Choroid plexus epithelial cell (primary cell): Measurements from ENCODE around the gene EFNB2.

Source experiments
- DNase-seq: peaks from one replicate; pipeline ENCODE4 v3.0.0-alpha.2; 2010; ENCODE audit warnings: low read depth
- H3K4me3 ChIP-seq: 2 replicates; pipeline ENCODE4 v1.5.1; 2011; ENCODE audit warnings: low read depth, mild to moderate bottlenecking, control low read depth, low read length, moderate library complexity
- TF ChIP-seq, protein P1 (sequence below): conservative IDR thresholded peaks from 2 replicates; pipeline ENCODE4 v1.5.1; 2011; ENCODE audit warnings: low read depth, mild to moderate bottlenecking, control low read depth, inconsistent platforms, low read length, moderate library complexity

Gene EFNB2

DNA sequence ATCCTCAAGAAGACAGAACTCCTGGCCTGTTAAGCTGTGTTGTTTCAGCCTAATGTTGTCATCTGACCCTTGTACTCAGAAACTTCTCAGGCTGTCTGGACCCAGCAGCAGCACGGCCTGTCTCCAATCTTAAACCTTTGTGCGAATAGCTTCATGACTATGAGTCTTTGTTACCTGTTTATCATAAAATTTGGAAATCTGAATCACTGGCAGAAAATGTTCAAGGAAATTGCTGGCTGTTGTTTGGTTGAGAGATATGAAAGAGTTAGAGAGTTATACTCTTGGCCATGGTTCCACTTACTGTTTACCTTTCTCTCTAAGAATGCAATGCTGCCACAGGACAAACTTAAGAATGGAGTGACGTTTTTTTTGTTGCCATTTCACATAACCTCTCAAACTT lies 59.6 kb downstream of the EFNB2 start:
- TF ChIP-seq, protein P1, sequence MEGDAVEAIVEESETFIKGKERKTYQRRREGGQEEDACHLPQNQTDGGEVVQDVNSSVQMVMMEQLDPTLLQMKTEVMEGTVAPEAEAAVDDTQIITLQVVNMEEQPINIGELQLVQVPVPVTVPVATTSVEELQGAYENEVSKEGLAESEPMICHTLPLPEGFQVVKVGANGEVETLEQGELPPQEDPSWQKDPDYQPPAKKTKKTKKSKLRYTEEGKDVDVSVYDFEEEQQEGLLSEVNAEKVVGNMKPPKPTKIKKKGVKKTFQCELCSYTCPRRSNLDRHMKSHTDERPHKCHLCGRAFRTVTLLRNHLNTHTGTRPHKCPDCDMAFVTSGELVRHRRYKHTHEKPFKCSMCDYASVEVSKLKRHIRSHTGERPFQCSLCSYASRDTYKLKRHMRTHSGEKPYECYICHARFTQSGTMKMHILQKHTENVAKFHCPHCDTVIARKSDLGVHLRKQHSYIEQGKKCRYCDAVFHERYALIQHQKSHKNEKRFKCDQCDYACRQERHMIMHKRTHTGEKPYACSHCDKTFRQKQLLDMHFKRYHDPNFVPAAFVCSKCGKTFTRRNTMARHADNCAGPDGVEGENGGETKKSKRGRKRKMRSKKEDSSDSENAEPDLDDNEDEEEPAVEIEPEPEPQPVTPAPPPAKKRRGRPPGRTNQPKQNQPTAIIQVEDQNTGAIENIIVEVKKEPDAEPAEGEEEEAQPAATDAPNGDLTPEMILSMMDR: no peak
- H3K4me3 ChIP-seq: no peak overlapping the region
- peak; percentile 55 for DNase-seq

DNA sequence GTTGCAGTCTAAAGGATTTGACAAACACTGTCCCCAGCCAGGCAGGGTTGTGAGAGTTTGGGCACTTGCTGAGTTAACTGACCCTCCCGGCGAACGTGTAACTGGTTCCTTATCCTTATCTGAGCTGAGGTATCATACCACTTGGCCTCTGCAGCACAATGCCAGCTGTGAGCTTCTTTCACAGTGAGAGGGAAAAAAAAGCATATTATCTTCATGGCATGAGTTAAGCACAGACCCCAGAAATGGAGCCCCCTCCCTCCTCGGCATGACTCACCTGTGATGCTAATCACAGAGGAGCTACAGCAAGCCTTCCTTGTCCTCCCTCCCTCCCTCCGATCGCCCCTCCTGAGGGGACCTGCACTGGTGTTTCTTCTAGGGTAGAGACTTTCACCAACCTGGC lies 60.5 kb downstream of the EFNB2 start:
- no peak for DNase-seq
- TF ChIP-seq, protein P1: no peak
- H3K4me3 ChIP-seq: no peak overlapping the region

DNA sequence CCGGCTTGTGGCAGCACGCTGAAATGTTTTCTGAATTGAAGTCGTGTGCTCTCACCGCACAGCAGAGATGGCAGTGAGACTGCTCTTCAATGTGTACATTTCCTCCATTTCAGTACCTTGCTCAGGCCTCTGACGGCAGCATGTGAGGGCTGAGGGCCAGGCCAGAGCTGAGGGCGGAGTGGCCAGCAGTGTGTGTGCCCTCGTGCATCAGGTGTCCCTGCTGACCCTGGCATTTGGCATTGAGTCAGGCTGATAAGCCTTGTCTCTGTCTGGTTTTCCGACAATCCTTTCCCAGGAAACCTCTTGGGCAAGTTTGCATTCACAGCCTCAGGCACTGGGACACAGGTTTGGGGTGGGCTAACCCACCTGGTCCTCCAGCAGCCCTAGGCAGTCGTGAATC lies 62.3 kb downstream of the EFNB2 start:
- DNase-seq: no peak
- TF ChIP-seq, protein P1: no peak

DNA sequence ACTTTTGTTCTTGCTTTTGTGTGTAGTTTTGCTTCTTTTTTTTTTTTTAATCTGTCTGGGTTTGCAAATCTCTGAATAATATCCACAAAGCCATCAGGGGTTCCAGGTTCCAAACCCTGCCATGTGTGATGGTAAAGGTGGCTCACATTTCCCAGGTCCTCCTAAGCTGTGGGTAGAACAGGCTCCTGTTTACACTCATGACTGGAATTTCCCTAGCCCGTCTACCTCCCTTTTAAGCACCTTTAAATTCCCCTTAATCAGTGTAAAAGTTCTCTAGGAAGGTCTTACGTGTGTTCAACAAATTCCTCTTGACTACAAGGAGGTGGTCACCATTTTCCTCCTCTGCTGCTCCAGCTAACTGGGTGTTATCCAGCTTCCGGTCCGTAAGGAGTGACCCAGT lies 62.8 kb downstream of the EFNB2 start:
- no peak for DNase-seq
- no peak overlapping the region for H3K4me3 ChIP-seq
- TF ChIP-seq, protein P1: no peak

More for the DNA sequence above, 62.3 kb downstream of the EFNB2 start:
- H3K4me3 ChIP-seq: no peak overlapping the region

DNA sequence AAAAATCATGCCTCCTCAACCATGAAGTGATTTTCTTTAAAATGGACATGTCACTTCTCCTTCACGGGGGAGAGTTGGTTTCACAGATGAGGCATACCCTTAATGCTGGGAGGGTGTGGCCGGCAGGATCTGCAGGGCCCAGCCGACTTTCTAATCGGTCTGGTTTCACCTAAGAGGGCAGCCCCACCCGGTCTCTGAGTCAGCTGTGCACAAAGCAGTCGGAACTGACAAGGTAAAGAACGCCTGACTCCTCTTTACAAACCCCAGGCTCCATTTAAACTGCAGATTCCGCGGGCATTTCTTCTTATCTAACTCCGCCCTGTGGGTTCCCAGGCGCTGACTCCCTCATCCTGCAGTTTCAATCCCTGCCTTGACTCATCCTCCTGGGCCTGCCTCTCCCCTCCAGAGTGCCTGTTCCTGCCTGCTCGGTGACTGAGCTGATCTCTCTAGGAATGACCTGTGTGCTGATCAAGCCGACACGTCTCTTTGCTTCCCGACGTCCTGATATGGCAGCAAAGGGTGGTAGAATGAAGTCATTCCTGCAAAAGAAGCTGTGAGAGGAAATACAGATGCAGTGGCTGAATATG lies 63.4 kb downstream of the EFNB2 start:
- TF ChIP-seq, protein P1: no peak
- DNase-seq: peak; percentile 75
- peak overlapping the region; percentile 46 for H3K4me3 ChIP-seq

DNA sequence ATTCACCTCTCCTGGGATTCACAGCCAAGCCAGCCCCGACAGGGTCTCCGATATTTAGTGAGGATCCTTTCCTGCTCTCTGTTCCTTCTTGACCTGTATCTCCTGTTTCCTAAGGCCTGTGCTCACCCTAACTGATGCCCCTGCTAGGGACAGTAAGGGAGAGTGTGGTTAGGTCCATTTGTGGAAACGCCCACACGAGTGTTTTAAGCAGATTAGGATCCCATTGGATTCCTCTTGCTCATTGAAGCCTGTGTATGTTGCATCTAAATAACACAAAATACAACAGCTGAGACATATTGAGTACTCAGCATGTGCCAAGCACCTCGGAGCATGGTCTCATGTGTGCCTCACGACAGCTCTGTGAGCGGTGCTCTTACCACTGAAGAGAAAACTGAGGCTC lies 64.9 kb downstream of the EFNB2 start:
- DNase-seq: no peak
- TF ChIP-seq, protein P1: no peak
- H3K4me3 ChIP-seq: no peak overlapping the region
